GM21390 (cell line): ENCODE measurements around the gene SNX22.
"Not testable (repeated sequence)": the region's sequence is repeated elsewhere in the genome, so short reads cannot be mapped to it uniquely, and the experiment has no call there.

Source experiments
- ATAC-seq: cut with Tn5 transposase; IDR thresholded peaks from one replicate; pipeline ENCODE4 v1.9.1; 2021; ENCODE audit not compliant: unreplicated experiment

Gene SNX22

GRCh38 chr15:64151727-64152506 lies at the start of gene SNX22:
TSS of gene SNX22 (plus strand) at chr15:64151731. CDS start at chr15:64151776, 45 bp downstream.
- ATAC-seq = peak; percentile 9

GRCh38 chr15:64102497-64102896 lies 49.0 kb upstream of the SNX22 start:
- no peak for ATAC-seq

GRCh38 chr15:64105113-64105704 lies 46.3 kb upstream of the SNX22 start:
- no peak for ATAC-seq

GRCh38 chr15:64107337-64107736 lies 44.2 kb upstream of the SNX22 start:
- ATAC-seq = no peak

GRCh38 chr15:64110108-64110701 lies 41.3 kb upstream of the SNX22 start:
- not testable (repeated sequence) for ATAC-seq

- ATAC-seq = no peak
These were observed 40.4 kb upstream of the SNX22 start for GRCh38 chr15:64110950-64111678.

- no peak for ATAC-seq
These were observed 39.9 kb upstream of the SNX22 start for GRCh38 chr15:64111679-64112050.

- ATAC-seq = no peak
These were observed 39.3 kb upstream of the SNX22 start for GRCh38 chr15:64112073-64112772.

GRCh38 chr15:64112904-64113303 lies 38.6 kb upstream of the SNX22 start:
- ATAC-seq = peak; percentile 55

- no peak for ATAC-seq
These were observed 33.6 kb upstream of the SNX22 start for GRCh38 chr15:64117759-64118487.

- not testable (repeated sequence) for ATAC-seq
These were observed 31.2 kb upstream of the SNX22 start for GRCh38 chr15:64120322-64120721.

- no peak for ATAC-seq
These were observed 29.9 kb upstream of the SNX22 start for GRCh38 chr15:64121614-64122013.

GRCh38 chr15:64122444-64122843 lies 29.1 kb upstream of the SNX22 start:
- no peak for ATAC-seq

GRCh38 chr15:64122936-64123351 lies 28.6 kb upstream of the SNX22 start:
- no peak for ATAC-seq

- no peak for ATAC-seq
These were observed 25.6 kb upstream of the SNX22 start for GRCh38 chr15:64125978-64126377.

GRCh38 chr15:64127521-64128270 lies 23.8 kb upstream of the SNX22 start:
- no peak for ATAC-seq

- no peak for ATAC-seq
These were observed 21.4 kb upstream of the SNX22 start for GRCh38 chr15:64130159-64130558.

- no peak for ATAC-seq
These were observed 20.0 kb upstream of the SNX22 start for GRCh38 chr15:64131547-64131946.

- no peak for ATAC-seq
These were observed 19.3 kb upstream of the SNX22 start for GRCh38 chr15:64132217-64132616.
